Measurements from ENCODE around the gene NCSTN.

DNA sequence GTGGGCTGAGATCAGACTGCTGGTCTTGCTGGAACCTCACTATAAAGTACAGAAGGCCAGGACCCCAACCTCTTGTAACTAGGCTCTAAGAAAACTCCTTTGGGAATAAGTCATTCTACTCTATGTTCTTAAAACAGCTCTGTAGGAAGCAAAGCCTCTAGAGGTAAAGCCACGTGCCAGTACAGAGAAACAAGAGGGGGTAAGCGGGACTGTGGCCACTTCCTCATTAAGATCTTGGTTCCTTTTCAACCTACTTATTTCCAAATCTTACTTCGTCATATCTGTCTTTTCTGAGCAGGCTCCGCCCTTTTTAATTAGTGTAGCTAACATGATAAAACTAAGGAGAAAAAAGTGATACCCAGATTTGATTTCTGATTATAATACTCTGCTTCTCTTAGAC lies 3.8 kb downstream of the NCSTN start:
- no peak for TF ChIP-seq POLR2A (IDR thresholded peaks at IDR 0.05)
- TF ChIP-seq, protein P1, sequence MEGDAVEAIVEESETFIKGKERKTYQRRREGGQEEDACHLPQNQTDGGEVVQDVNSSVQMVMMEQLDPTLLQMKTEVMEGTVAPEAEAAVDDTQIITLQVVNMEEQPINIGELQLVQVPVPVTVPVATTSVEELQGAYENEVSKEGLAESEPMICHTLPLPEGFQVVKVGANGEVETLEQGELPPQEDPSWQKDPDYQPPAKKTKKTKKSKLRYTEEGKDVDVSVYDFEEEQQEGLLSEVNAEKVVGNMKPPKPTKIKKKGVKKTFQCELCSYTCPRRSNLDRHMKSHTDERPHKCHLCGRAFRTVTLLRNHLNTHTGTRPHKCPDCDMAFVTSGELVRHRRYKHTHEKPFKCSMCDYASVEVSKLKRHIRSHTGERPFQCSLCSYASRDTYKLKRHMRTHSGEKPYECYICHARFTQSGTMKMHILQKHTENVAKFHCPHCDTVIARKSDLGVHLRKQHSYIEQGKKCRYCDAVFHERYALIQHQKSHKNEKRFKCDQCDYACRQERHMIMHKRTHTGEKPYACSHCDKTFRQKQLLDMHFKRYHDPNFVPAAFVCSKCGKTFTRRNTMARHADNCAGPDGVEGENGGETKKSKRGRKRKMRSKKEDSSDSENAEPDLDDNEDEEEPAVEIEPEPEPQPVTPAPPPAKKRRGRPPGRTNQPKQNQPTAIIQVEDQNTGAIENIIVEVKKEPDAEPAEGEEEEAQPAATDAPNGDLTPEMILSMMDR (IDR thresholded peaks at IDR 0.05), result no peak

Data from stomach (tissue), 4 donors.